ENCODE measurements around the gene STK39. TPM values are rescaled to one million over a fixed set of nuclear protein-coding genes. Genes with fewer than 3 reads are reported as not detected.

The STK39 gene
- polyA plus RNA-seq, 3 donors, result 33.3 to 34.8 (median 34.6) TPM

DNA sequence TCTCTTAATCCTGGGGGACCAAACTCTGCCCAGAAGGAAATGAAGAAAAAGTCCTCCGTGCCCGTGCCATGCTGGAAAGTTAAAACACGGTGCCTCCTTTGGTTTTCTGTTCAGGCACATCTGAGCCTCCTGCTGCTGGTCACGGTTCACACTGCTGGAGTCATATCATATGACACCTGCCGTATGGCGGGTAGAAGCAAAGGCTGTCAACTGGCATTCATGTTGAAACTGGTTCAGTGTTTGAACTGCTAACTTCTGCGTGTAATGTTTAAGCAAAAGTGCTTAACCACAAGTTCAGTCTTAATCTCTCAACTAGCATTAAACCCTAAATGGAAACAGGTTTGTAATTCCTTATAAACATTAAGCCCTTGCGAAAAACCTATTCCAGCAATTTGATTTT, 3.1 kb downstream of the STK39 start:
- DNase-seq (ENCODE audit: low read depth in 3 of 3, low spot score in 2 of 3), result no peak

DNA sequence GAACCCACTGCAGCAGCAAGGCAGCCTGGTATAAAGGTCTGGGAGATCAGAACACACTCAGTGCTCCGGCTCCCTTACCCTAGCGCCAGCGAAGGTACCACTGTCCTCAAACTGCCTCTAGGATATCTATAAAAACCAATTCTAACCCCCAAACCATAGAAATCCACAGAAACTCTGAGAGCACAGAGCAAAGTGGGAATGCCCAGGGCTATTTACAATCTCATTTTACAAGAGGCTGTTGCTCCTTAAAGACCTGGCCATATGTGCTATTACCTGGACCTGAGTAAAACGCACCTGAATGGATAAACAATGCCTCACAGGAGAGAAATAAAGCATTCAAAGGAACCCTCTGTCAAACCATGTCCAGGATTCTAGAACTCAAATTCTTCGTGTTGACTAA, 4.3 kb downstream of the STK39 start:
- DNase-seq (ENCODE audit: low read depth in 3 of 3, low spot score in 2 of 3), result no peak

DNA sequence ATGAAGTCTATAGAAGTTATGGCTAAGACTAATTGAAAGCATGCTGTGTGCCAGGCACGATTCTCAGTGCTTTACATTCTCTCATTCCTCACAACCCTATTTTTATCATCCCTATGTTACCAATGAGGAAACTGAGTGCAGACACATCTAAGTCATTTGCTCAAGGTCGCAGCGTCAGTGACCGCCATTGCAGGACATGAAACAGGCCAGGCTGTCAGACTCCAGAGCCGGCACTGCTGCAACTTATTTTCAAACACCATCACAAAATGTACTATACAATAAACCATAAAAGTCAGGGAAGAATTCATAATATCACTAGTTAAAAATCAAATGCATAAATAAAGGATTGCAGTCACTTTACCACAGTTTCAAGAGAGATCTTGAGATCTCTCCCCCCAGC, 5.6 kb downstream of the STK39 start:
- no peak for DNase-seq (ENCODE audit: low read depth in 3 of 3, low spot score in 2 of 3)

DNA sequence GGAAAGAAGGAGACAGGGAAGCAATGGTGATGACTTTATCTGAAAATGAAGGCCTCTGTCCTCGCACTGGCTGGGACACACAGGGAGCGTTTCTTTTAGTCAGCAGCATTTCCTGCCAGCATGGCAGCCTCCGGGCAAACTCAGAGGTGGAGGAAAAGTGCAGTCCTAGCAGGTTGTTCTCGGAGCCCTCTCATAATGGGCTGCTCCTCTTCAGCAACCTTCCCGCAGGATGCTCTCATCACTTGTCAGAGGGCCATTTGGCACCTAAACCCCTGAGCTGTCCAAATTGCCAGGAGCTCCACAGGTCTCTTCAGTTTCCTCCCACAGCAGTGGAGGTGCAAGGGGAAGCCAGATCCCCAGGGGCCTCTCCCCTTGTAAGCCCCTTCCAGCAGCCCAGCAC, 6.2 kb downstream of the STK39 start:
- no peak for DNase-seq (ENCODE audit: low read depth in 3 of 3, low spot score in 2 of 3)

DNA sequence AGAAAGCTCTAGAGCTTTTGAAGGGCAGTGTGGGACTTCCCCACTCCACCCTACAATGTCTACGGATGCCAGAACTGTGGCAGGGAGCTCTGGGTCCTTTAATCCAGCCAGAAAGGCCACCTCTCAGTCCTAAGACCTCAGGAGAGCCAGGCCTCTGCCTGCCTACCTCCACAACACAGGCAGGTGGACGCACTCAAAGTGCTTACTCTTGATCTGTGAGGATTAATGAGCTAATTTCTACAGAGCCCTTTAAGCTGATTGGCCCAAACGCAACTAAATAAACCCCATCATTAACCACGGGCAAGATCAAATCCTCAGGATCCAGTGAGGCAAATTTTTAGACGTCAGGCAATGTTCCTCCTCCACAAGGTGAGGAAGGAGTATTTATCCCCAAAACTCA, 8.1 kb downstream of the STK39 start:
- no peak for DNase-seq (ENCODE audit: low read depth in 3 of 3, low spot score in 2 of 3)

DNA sequence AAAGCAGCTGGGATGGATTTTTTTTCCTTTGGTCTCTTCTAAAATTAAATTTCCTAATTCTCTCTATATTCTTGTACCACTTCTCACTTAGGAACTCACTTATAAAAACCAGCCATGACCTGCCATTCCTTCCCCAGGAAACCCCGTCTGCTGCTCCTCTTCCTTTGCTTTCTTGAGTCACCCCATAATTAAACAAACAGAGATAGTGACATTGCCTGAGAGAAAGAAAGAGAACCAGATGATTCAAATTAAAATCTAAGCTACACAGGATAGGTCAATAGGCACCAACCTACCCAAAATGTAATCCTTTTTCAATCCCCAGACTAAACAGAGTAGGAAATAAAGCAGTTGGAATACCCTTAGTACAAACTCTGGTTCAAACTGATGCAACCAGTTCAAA, 9.7 kb downstream of the STK39 start:
- no peak for DNase-seq (ENCODE audit: low read depth in 3 of 3, low spot score in 2 of 3)

DNA sequence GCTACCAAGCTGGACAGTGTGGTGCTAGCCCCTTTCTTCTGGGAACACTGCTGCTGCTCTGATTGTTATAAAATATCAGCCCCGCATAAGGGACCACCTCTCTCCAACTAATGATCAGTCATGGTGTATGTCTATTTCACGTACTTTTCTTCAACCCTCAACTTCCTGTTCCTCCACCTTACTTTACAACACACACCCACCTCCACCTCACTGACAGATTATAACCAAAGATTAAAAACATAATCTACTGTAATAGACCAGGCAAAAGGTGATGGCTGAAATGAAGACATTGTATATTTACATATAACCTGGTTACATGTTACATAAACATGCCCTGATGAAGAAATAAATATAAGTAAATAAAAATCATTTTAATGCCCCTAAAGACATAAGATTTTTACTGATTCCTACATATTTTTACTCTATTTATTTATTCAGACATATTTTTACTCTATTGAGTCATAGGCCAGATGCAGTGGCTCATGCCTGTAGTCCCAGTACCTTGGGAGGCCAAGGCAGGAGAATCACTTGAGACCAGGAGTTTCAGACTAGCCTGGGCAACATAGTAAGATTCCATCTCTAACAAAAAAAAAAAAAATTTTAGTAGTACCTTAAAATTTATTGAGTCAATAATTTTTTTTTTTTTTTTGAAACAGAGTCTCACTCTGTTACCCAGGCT, 12.8 kb downstream of the STK39 start:
- DNase-seq (ENCODE audit: low read depth in 3 of 3, low spot score in 2 of 3), result no peak

DNA sequence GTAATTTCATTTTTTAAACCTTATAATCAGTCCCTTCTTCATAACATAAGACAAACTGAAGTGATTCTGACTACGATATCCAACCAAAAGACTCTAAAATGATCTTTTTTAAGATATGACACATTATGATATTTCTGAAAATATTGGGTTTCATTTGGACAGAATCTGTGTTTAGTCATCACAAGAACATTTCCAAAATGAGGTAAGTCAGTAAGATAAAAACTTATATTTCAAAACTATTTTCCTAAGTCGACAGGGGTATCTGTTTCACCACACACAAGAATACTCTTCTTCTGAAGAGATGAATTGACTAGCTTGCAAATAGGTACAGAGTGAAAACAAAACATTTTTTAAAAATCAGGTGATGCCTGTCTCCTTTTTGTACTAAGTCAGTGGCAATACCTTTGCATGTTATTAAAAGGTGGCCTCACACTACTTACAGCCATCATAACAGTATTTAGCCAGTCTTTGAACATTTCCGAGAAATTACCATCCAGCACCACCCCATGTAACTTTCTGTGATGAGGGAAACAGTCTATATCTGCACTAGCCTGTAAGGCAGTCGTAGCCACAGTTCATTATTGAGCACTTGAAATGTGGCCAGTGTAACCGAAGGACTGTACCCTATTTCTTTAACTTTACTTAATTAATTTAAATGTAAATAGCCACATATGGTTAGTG, 13.5 kb downstream of the STK39 start:
- DNase-seq (ENCODE audit: low read depth in 3 of 3, low spot score in 2 of 3), result no peak

DNA sequence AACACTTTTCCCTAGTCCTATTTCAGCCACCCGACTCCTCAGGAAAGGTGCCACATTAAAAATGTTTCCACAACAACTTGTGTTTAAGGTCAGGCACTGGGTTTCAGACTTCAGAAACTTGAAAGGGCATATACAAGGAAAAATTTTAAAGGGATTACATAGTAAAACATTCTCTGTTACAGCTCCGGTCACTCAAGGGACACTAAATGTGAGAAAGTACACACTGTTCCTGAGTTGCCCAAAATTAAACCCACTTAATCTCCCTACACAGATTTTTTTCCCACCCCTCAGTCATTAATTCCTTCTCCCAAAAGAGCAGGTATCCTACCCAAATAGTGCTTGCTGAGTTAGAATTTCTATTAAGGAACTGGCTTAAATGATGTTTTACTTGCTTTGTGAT, 14.2 kb downstream of the STK39 start:
- no peak for DNase-seq (ENCODE audit: low read depth in 3 of 3, low spot score in 2 of 3)

DNA sequence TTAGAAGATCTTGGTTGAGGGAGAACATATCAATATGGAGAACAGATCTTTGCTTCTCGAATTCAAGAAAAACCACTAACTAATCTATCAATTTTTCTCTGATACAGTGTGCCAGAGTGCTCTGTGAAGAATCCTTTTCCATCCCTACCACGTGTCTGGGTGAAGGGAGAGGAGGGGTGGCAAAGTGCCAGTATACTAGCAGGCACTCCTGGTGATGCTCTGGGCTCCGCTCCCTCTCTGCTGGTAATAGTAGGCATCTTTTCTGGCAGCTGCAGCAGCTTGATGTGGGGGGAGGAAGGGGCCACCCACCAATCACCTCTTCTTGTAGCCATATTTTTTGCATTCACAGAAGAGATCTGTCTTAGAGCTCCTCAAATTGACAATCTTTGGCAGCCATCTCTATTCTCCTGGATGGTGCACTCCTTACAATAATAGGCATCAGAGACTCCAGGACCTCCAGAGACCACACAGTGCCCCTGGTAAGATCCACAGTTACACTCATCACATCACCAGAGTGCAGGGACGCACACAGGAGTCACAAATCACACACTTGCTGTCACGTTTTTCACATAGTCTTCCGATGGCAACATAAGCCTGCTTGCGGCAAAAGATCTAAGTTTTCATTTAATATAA, 15.7 kb downstream of the STK39 start:
- no peak for DNase-seq (ENCODE audit: low read depth in 3 of 3, low spot score in 2 of 3)

DNA sequence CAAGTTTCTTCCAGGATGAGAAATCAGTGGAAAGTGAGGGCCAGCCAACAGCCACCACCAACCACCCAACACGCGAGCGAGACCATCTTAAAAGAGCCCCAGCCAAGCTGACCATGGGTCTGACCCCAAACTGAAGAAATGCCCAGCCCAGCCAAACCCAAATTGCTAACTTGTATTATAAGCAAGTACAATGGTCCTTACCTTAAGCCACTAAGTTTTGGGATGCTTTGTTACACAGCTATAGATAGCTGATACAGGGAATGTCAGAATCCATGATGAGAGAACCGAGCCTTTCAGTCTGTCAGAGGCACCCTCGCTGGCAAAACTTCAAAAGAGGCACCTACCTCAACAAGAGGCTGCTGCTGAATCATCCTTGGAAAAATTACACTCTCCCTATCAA, 17.0 kb downstream of the STK39 start:
- DNase-seq (ENCODE audit: low read depth in 3 of 3, low spot score in 2 of 3), result no peak

DNA sequence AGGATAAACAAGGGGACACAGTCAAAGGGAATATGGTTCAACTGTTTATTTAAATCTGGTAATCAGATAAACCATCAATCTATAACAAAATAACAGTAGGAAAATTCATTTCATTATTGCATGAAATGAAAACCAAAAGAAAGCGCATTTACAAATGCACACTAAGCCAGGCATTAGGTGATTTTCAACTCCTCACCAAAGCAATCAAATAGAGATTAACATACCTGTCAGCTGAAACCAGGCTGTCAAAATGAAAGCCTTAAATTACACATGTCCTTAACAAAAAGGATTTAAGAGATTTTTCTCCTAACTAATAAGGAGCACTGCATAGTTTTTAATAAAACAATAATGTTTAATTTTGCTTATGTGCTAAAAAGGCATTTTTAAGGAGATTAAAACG, 23.0 kb downstream of the STK39 start:
- no peak for DNase-seq (ENCODE audit: low read depth in 3 of 3, low spot score in 2 of 3)

DNA sequence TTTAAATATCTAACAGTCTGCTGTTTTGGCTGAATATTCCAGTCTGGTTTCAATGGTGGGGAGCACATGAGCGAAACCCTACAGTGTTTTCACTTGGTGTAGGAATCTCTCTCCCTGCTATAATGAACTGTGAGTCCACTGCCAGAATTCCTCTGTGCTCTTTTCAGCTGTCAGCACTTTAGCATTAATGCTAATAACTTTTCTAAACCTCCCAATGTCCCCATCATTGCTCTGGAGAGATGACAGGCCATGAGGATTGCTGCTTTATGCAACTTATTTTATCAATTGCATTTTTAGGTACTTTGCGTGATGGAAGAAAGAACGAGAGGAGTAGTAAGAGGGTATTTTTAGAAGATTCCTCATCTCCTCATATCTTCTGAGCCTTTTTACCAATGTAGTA, 25.3 kb downstream of the STK39 start:
- DNase-seq (ENCODE audit: low read depth in 3 of 3, low spot score in 2 of 3), result no peak

DNA sequence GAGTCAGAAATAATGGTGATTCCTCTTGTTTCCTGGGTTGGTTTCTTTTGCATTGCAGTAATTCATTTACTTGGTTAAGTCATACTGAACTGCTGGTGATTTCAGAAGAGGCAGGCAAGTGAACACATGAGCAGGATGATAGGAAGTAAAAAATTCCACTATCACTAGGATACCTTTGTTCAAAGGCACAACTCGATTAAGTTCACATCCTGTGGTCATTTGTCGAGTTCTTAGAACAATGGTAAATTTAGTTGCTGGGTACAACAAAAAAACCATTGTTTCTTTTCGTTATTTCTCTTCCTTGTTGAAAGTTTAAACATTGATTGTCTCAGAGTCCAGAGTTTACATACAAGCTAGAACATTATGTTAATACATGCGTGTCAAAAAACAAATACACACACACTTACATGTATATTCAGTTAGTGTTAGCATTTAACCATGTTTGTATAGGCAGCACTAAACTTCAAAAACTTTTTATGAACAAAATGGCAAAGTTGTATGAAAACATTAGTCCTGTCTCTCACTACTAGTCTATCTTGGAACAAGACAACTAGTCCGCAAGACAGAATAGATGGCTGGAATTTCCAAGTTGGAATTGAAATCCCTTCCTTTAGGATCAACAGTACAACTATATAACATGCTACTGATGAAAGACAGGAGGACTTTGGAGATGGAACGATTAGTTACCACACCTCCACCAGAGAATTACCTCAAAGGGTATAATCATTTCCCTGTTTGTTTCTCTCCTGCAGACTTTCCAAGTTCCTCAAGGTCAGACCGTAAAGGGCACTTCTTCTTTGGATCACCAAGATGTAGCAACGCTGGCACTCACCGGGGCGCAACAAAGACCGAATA, 26.2 kb downstream of the STK39 start:
- DNase-seq (ENCODE audit: low read depth in 3 of 3, low spot score in 2 of 3), result no peak

DNA sequence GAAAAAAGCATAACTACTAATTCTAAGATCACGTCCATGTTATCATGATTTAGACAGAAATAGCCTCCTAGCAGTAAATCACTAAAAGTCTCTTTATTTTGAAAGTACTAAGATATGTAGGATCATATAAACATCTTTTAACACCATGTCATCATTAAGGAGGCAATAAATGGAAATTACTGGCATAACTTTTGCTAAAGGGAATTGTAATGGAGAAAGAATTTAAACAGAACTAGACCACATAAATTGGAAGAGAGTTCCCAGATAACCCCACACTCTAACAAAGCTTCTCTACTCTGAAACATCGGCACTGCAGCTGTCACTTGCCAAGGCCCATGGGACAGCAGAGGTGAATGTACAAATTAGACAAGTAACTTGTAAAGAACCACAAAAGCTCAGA, 29.5 kb downstream of the STK39 start:
- DNase-seq (ENCODE audit: low read depth in 3 of 3, low spot score in 2 of 3), result no peak

DNA sequence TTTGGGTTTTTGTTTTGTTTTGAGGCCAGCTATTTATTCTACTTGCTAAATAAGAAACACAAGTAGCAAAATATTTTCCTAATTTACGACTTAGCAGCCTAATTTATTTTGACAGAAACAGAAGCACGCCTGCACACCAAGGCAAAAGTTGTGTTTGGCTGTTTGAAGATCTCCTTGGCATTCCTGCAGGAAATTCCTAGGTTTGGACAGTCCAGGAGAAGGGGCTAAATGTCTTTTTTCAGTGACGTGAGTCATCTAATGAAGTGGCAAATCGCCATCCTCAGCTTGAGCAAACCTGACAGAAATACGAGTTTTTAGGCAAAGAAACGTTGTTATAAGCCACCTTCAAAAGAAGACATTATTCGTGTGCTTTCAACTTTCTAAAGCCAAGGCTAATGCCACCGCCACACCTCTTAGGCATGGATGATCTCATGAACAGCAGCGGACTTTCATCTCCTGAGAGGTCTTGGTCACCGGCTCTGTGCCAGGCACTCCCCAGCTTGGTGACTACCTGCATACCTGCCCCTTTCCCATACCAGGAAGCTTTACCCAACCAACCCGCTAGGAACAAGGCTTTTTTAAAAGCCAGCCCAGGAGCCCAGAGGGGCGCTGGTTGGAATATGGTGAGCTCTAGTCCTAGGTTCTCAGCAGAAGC, 30.9 kb downstream of the STK39 start:
- DNase-seq (ENCODE audit: low read depth in 3 of 3, low spot score in 2 of 3), result no peak

DNA sequence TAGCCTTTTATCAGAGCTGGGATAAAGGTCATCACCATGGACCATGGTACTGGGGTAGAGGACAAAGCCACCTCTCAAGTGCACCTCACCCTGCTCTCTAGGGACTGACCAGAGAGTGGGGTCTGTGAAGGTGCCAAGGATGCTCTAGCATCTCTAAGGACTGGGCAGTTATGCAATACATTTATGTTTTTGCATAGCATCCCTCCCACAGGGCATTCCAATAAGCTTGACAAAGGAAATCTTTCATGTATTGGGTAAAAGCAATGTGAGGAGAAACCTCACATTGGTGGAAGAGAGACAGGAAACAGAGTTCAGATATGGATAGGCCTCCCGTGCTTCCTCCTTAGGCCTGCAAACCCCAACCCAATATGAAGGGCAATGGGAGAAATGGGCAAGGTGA, 31.6 kb downstream of the STK39 start:
- DNase-seq (ENCODE audit: low read depth in 3 of 3, low spot score in 2 of 3), result no peak

DNA sequence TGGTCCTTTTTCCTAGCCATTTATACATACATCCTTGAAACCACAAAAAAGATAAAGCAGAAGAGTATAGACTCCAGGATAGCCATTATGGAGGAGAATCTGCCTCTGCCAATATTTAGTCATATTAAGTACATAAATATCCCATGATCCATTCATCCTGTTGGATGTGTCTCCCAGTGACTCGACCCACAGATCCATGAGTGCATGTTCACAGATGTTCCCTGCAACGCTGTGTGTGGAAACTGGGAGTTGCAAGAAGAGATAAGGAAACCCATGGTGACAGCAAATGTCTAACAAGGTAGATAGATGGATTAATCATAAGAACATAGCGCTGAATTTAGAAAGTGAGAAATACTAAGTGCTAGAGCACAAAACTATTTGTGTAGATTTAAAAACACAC, 34.5 kb downstream of the STK39 start:
- DNase-seq (ENCODE audit: low read depth in 3 of 3, low spot score in 2 of 3), result no peak

DNA sequence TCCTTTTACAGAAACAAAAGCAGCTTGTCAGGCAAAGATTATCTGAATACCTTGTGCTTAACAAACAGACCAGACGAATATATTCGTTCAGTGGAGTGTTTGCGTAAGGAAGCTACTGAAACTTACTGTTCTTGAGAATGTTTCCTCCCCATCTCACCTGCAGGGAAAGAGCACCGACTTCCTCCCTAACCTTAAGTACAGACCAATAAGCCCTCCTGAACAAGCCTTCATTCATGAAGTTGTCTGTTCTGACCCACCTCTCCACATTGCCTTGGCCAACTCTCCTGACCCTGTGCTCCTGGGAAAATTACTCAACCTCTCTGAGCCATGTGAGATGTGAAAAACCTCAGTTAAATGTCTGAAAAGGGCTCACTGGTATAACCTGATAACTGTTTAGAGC, 35.2 kb downstream of the STK39 start:
- no peak for DNase-seq (ENCODE audit: low read depth in 3 of 3, low spot score in 2 of 3)

DNA sequence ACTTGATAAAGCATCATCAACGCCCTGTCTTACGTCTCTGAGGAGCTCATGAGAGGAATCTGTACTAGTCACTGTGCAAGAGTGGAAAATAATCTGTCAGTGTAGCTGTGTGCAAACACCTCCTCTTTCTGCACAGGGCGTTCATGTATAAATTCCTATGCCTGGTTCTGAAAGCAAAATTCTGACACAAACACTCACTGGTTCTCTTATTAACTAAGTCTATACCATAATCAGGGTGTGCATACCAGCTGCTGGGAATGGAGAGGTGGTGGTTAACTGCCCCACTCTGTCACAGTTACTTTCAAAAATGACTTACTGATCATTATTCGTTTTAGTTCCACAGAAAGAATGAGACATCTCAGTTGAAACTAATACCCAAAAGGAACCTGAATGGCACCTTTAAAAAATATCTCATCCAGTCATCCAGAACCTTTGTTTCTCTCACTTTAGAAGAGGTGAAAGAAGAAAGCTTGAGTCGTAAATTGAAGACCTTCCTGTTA, 35.7 kb downstream of the STK39 start:
- no peak for DNase-seq (ENCODE audit: low read depth in 3 of 3, low spot score in 2 of 3)

Measured in right renal cortex interstitium (tissue), 3 donors.